Measurements from ENCODE around the gene SLC3A2. TPM values are rescaled to one million over a fixed set of nuclear protein-coding genes. Genes with fewer than 3 reads are reported as not detected.

The SLC3A2 gene
- total and polyA plus RNA-seq, 8 donors = 131 to 228 (median 180) TPM

DNA sequence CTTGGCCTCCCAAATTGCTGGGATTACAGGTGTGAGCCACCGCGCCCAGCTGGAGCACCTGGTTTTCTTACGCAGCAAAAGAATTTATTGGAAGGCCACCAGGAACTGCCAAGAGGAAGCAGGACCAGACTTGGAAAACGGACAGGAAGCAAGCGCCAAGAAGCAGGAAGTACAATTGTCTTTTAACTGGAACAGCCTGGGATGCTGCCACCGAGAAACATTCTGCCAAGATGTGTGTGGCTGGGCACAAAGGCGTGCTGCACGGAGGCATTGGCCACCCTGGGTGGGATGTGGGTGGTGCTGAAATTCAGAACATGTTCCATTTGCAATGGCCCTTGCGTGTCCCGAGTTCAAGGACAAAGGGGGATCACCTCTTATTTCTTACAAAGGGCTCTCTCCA, 15.4 kb downstream of the SLC3A2 start:
- Histone ChIP-seq H3K9me3 (no peaks in the 10 kb centered on the region), H3K27ac (peak overlapping the region; percentile 19 to 58), H3K36me3 (no peaks in the 10 kb centered on the region), H3K4me1 (peaks cover 0 to 8% of the 10 kb centered on the region in 2 donors), H3K27me3 (no peaks in the 10 kb centered on the region), H3K4me3 (no peak overlapping the region)
- ATAC-seq = no peak
- DNase-seq = no peak
- TF ChIP-seq, protein P1, sequence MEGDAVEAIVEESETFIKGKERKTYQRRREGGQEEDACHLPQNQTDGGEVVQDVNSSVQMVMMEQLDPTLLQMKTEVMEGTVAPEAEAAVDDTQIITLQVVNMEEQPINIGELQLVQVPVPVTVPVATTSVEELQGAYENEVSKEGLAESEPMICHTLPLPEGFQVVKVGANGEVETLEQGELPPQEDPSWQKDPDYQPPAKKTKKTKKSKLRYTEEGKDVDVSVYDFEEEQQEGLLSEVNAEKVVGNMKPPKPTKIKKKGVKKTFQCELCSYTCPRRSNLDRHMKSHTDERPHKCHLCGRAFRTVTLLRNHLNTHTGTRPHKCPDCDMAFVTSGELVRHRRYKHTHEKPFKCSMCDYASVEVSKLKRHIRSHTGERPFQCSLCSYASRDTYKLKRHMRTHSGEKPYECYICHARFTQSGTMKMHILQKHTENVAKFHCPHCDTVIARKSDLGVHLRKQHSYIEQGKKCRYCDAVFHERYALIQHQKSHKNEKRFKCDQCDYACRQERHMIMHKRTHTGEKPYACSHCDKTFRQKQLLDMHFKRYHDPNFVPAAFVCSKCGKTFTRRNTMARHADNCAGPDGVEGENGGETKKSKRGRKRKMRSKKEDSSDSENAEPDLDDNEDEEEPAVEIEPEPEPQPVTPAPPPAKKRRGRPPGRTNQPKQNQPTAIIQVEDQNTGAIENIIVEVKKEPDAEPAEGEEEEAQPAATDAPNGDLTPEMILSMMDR (IDR thresholded peaks at IDR 0.05) = no peak
- intact Hi-C loops (cut with DNase I) = no loop called here

DNA sequence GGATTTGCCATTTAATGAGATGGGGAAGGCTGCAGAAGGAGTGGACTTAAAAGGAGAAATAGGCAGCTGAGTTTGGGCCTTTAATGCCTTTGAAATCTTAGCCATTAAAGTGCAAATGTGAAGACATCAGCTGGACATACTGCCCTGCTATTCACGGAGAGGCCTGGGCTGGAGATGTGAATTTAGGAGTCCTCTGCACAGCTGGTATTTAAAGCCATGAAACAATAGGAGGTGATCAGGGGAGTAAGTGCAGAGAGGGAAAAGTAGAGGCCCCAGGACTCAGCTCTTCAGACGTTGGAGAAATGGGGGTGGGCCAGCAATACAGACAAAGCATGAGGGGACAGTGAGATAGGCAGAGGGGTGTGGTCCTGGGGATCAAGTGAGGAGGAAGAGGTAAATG, 16.6 kb downstream of the SLC3A2 start:
- DNase-seq (no peak), ATAC-seq (no peak)
- no peaks in the 10 kb centered on the region for H3K27me3 ChIP-seq
- H3K4me1 ChIP-seq = peaks cover 0 to 7% of the 10 kb centered on the region in 2 donors
- H3K27ac ChIP-seq = no peak overlapping the region
- TF ChIP-seq, protein P1 (IDR thresholded peaks at IDR 0.05) = no peak
- intact Hi-C loops (cut with DNase I) = no loop called here
- no peaks in the 10 kb centered on the region for H3K36me3 ChIP-seq
- H3K9me3 ChIP-seq = no peaks in the 10 kb centered on the region
- H3K4me3 ChIP-seq = no peak overlapping the region

DNA sequence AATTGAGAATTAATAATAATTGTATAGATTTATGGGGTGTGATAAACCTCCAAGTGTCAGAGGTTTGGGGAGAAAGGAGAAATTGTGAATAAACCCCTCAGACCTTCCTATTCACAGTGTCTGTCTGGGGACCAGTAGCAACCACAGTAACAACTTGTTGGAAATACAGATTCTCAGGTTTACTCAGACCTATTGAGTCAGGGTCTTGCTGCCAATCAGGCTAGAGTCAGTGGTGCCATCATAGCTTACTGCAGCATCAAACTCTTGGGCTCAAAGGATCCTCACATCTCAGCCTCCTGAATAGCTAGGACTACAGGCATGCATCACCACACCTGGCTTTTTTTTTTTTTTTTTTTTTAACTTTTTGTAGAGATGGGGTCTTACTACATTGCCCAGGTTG, 17.3 kb downstream of the SLC3A2 start:
- peaks cover 0 to 7% of the 10 kb centered on the region in 2 donors for H3K4me1 ChIP-seq
- H3K4me3 ChIP-seq = no peak overlapping the region
- DNase-seq = no peak
- no peak overlapping the region for H3K27ac ChIP-seq
- no peaks in the 10 kb centered on the region for H3K27me3 ChIP-seq
- H3K9me3 ChIP-seq = no peaks in the 10 kb centered on the region
- intact Hi-C loops (cut with DNase I) = no loop called here
- TF ChIP-seq, protein P1 (IDR thresholded peaks at IDR 0.05) = no peak
- no peaks in the 10 kb centered on the region for H3K36me3 ChIP-seq
- no peak for ATAC-seq

DNA sequence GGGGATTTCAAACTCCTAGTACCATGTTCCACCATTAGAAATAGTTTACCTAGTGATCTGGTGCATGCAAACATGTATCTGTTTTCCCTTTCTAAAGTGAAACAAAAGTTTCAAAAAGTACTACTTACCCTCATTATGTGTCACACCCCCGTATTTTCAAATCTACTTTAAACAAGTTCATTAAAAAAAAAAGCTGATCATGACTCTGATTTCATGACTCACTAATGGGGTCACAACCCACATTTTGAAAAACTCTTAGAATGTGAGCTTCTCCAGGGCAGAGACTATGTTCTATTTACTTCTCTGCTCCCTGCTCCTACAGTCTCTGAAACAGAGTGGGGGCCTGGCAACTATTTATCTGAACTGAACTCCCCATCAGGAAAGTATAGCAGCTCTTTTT, 22.2 kb downstream of the SLC3A2 start:
- TF ChIP-seq, protein P1 (IDR thresholded peaks at IDR 0.05) = no peak
- ATAC-seq (no peak), DNase-seq (no peak)
- no peaks in the 10 kb centered on the region for H3K9me3 ChIP-seq
- H3K27me3 ChIP-seq = no peaks in the 10 kb centered on the region
- no peak overlapping the region for H3K27ac ChIP-seq
- intact Hi-C loops (cut with DNase I) = loop anchor here in 1 of 2 donors (10.0 kb wide), 1 partner anchor 122 kb away; no protein-coding TSS in a partner anchor
- no peak overlapping the region for H3K4me3 ChIP-seq
- no peaks in the 10 kb centered on the region for H3K36me3 ChIP-seq
- H3K4me1 ChIP-seq = peaks cover 0 to 17% of the 10 kb centered on the region in 2 donors

DNA sequence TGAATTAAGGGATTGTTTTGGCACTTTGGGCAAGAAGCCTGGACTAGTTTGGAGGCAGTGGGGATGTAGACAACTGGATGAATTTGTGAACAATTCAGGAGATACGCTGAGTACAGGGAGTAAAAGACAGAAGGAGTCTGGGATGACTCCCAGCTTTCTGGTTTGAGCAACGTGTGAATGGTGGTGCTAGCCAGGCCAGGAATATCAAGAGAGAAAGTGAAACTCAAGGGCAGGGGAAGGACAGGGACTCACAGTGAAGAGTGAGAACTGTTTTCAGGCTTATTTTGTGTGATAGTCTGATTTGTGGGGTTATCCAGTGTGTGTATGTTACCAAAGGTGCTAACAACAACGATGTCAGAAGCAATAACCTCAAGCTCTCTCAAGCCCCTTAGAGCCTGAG, 24.6 kb downstream of the SLC3A2 start:
- Histone ChIP-seq H3K4me3 (no peak overlapping the region), H3K27me3 (no peaks in the 10 kb centered on the region), H3K36me3 (no peaks in the 10 kb centered on the region), H3K4me1 (peaks cover 14 to 39% of the 10 kb centered on the region in 2 donors), H3K9me3 (no peaks in the 10 kb centered on the region), H3K27ac (peak overlapping the region in 1 of 2 donors; percentile 19)
- ATAC-seq (no peak), DNase-seq (no peak)
- TF ChIP-seq, protein P1 (IDR thresholded peaks at IDR 0.05) = no peak
- intact Hi-C loops (cut with DNase I) = loop anchor here in 1 of 2 donors (10.0 kb wide), 1 partner anchor 120 kb away; no protein-coding TSS in a partner anchor

Measured in left lung (tissue), 10 donors.